Psoas muscle (tissue), 8 donors: ENCODE data around the gene MALRD1. TPM values are rescaled to one million over a fixed set of nuclear protein-coding genes. Genes with fewer than 3 reads are reported as not detected.

Experiments
- ATAC-seq, 4 donors: fragments of 200-7000 bp; cut with Tn5 transposase; one replicate each; pipeline ENCODE4 v1.9.1; 2020; ENCODE audit warnings: moderate library complexity in 3 of 4, mild to moderate bottlenecking in 2 of 4
- DNase-seq, 2 donors: peaks; one replicate each; pipeline ENCODE4 v3.0.0-alpha.2; 2020
- H3K27ac ChIP-seq: fragments of 200-600 bp; one replicate; pipeline ENCODE4 v1.8.0; 2022
- H3K27me3 ChIP-seq, 3 donors: fragments of 200-600 bp in 1 of 3; one replicate each; pipeline versions ENCODE4 v1.6.1 to v1.8.0; 2013 to 2022; ENCODE audit warnings: low read length in 2 of 3, mild to moderate bottlenecking in 2 of 3, moderate library complexity in 1 of 3; ENCODE audit not compliant: insufficient read depth in 3 of 3
- H3K36me3 ChIP-seq, 2 donors: fragments of 200-600 bp in 1 of 2; one replicate each; pipeline versions ENCODE4 v1.6.1 to v1.8.0; 2013 to 2022; ENCODE audit warnings: low read depth in 1 of 2, mild to moderate bottlenecking in 1 of 2, moderate library complexity in 1 of 2; ENCODE audit not compliant: insufficient read depth in 1 of 2
- H3K4me1 ChIP-seq: fragments of 200-600 bp; one replicate; pipeline ENCODE4 v1.8.0; 2022
- H3K4me3 ChIP-seq: fragments of 200-600 bp; one replicate; pipeline ENCODE4 v1.8.0; 2022; ENCODE audit warnings: mild to moderate bottlenecking
- H3K9me3 ChIP-seq: fragments of 200-600 bp; one replicate; pipeline ENCODE4 v1.8.0; 2022
- WGBS, 3 donors: extraction: QIAGEN DNeasy Blood & Tissue Kit; methylation state at CpG; one replicate each; pipeline versions ENCODE4 v1.1.6 to v1.1.7; 2013; 5-methylcytosine and 5-hydroxymethylcytosine counted together
- intact Hi-C, 2 donors: fragments of 100-400 bp; cut with DNase I; formaldehyde crosslinking; loops; one replicate each; pipeline versions ENCODE4 v1.11.0 to v1.14.2; 2022
- polyA plus RNA-seq, 3 donors: library from polyadenylated mRNA; stranded (reverse); fragments of 200-250 nt; gene quantifications; one replicate each; pipeline ENCODE4 v1.2.3, GENCODE V29; 2013
- total RNA-seq, 4 donors: library from RNA; stranded (reverse); fragmentation: NEBNext Ultra II Directional in 2 of 4; extraction: Animal tissue kit (Norgen Biotek cat#: 25700) in 2 of 4; gene quantifications; one replicate each; pipeline versions ENCODE4 v1.2.1 to v1.2.4, GENCODE V29; 2021 to 2023
- TF ChIP-seq, protein P1 (sequence below): fragments of 200-600 bp; IDR thresholded peaks from one replicate; pipeline ENCODE4 v1.8.0; 2022; ENCODE audit warnings: antibody characterized with exemption
- donor health status: healthy with polysubstance abuse.
- donor health status: DM: no; HTN: no; CAD: no; lungs with moderate emphysema.
- donor health status: Bipolar disorder and iron deficiency.
- donor health status: healthy.
- donor health status: DM: yes; HTN: yes; CAD: no.
- donor health status: DM: no; HTN: no; CAD: no.
- donor health status: DM: no; HTN: no; CAD: no.
- donor health status: DM: yes; HTN: yes; CAD: no.

The MALRD1 gene
- total and polyA plus RNA-seq, 7 donors = 0.12 to 0.39 (median 0.27) TPM; not detected in 3

DNA sequence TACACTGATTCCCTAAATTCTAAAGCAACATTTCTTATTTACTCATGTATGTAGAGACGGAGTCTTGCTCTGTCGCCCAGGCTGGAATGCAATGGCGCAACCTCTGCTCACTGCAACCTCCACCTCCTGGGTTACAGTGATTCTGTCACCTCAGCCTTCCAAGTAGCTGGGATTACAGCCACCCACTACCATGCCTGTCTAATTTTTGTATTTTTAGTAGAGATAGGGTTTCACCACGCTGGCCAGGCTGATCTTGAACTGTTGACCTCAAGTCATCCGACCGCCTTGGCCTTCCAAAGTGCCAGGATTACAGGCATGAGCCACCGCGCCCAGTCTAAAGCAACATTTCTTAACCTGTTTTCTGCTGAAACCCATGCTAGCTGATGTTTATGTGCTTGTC lies 540.0 kb downstream of the MALRD1 start:
- H3K36me3 ChIP-seq = no peaks in the 10 kb centered on the region
- intact Hi-C loops = no loop called here
- H3K27ac ChIP-seq = peak overlapping the region; percentile 17
- TF ChIP-seq, protein P1, sequence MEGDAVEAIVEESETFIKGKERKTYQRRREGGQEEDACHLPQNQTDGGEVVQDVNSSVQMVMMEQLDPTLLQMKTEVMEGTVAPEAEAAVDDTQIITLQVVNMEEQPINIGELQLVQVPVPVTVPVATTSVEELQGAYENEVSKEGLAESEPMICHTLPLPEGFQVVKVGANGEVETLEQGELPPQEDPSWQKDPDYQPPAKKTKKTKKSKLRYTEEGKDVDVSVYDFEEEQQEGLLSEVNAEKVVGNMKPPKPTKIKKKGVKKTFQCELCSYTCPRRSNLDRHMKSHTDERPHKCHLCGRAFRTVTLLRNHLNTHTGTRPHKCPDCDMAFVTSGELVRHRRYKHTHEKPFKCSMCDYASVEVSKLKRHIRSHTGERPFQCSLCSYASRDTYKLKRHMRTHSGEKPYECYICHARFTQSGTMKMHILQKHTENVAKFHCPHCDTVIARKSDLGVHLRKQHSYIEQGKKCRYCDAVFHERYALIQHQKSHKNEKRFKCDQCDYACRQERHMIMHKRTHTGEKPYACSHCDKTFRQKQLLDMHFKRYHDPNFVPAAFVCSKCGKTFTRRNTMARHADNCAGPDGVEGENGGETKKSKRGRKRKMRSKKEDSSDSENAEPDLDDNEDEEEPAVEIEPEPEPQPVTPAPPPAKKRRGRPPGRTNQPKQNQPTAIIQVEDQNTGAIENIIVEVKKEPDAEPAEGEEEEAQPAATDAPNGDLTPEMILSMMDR = no peak
- peak in 3 of 4 donors; percentile 94 to 95 (median 94) for ATAC-seq
- peak in 1 of 2 donors; percentile 65 for DNase-seq
- 28 to 62% (median 32%) methylated on average over 8 of the region's 8 CpGs for WGBS, 3 donors
- H3K4me3 ChIP-seq = no peak overlapping the region
- no peaks in the 10 kb centered on the region for H3K4me1 ChIP-seq
- H3K9me3 ChIP-seq = no peaks in the 10 kb centered on the region
- no peaks in the 10 kb centered on the region for H3K27me3 ChIP-seq

DNA sequence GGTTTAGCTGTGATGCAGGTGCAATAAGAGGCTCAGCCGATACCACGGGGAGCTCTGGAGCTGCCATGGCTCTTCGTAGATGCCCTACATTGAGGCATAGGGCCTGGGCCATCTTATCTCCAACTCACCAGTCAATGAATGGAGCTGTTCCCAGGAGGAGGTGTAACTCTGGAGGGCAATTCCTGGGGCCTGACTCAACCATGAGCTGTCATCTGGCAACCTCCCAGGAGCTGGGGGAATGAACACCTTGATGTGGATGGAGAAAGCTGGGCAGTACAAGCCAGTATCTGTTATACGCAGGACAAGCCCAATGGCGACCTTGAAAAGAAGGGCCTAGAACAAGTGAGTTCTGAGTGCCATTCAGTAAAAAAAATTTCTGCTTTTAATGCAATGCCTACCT lies 543.7 kb downstream of the MALRD1 start:
- WGBS, 3 donors = 85 to 92% (median 88%) methylated on average over 5 of the region's 5 CpGs

DNA sequence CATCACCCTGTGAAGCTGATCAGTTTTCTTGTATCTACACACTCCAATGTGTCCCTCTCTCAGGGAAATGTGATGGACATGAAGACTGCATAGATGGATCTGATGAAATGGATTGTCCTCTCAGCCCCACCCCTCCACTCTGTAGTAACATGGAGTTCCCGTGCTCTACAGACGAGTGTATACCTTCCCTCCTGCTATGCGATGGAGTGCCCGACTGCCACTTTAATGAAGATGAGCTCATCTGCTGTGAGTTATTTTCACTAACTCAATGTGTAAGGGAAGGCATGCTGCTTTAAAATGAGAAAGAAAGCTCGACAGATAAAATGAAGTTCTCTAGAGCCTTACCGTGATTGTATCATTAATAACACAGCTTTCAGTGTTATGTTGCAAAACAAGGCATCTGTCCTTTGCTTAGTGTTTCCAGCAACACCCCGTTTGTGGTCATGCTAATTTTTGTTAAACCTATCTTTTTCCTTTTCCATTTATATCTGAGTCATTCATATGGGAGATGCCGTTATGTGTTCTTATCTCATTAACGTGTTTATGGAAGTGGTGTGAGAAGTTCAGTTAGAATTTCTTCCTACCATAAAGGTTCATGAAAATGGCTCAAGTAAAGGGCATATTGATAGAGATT lies 546.7 kb downstream of the MALRD1 start:
- 80 to 88% (median 84%) methylated on average over 9 of the region's 9 CpGs for WGBS, 3 donors
- Histone ChIP-seq H3K9me3 (no peaks in the 10 kb centered on the region), H3K27me3 (no peaks in the 10 kb centered on the region), H3K4me3 (no peak overlapping the region), H3K4me1 (no peaks in the 10 kb centered on the region), H3K27ac (no peak overlapping the region), H3K36me3 (no peaks in the 10 kb centered on the region)
- DNase-seq = no peak
- TF ChIP-seq, protein P1 = no peak
- intact Hi-C loops = no loop called here
- ATAC-seq = no peak

More for the DNA sequence above, 543.7 kb downstream of the MALRD1 start:
- Histone ChIP-seq H3K4me3 (no peak overlapping the region), H3K4me1 (no peaks in the 10 kb centered on the region), H3K9me3 (no peaks in the 10 kb centered on the region), H3K27me3 (no peaks in the 10 kb centered on the region), H3K36me3 (no peaks in the 10 kb centered on the region), H3K27ac (no peak overlapping the region)
- intact Hi-C loops = no loop called here
- TF ChIP-seq, protein P1 = no peak
- ATAC-seq (peak in 2 of 4 donors; percentile 29 to 60), DNase-seq (no peak)

- Histone ChIP-seq H3K4me3 (no peak overlapping the region), H3K27me3 (no peaks in the 10 kb centered on the region), H3K9me3 (no peaks in the 10 kb centered on the region), H3K4me1 (no peaks in the 10 kb centered on the region), H3K36me3 (no peaks in the 10 kb centered on the region), H3K27ac (no peak overlapping the region)
- WGBS, 3 donors = 92 to 97% (median 94%) methylated on average over 2 of the region's 2 CpGs
- TF ChIP-seq, protein P1 = no peak
- ATAC-seq = no peak
- intact Hi-C loops = no loop called here
- DNase-seq = no peak
Observed at GRCh38 chr10:19605806-19606205, 557.2 kb downstream of the MALRD1 start.

GRCh38 chr10:19606968-19607367 lies 558.4 kb downstream of the MALRD1 start:
- WGBS, 3 donors = 71 to 83% (median 80%) methylated on average over 4 of the region's 4 CpGs
- no peaks in the 10 kb centered on the region for H3K27me3 ChIP-seq
- no peaks in the 10 kb centered on the region for H3K4me1 ChIP-seq
- no peak overlapping the region for H3K4me3 ChIP-seq
- DNase-seq = no peak
- TF ChIP-seq, protein P1 = no peak
- no peaks in the 10 kb centered on the region for H3K36me3 ChIP-seq
- ATAC-seq = no peak
- intact Hi-C loops = no loop called here
- H3K27ac ChIP-seq = no peak overlapping the region
- H3K9me3 ChIP-seq = no peaks in the 10 kb centered on the region
